ENCODE results near the gene PTGES2. TPM values are rescaled to one million over a fixed set of nuclear protein-coding genes. Genes with fewer than 3 reads are reported as not detected.

Gene PTGES2
- total RNA-seq, 6 experiments from 2014 or later = 68.5 to 82.8 (median 70.6) TPM

GRCh38 chr9:128106940-128107467 lies 20.5 kb downstream of the PTGES2 start:
- peaks cover 30% of the 10 kb centered on the region for H3K36me3 Mint-ChIP-seq (ENCODE audit: low read depth)
- TF ChIP-seq CTCF (IDR thresholded peaks at IDR 0.05) = no peak
- peaks cover 11% of the 10 kb centered on the region for H3K27me3 Mint-ChIP-seq (ENCODE audit: insufficient read depth)
- H3K4me3 Mint-ChIP-seq = no peak overlapping the region
- H3K9me3 Mint-ChIP-seq = no peaks in the 10 kb centered on the region
- no peak overlapping the region for H3K27ac Mint-ChIP-seq
- no peak for DNase-seq
- peaks cover 5% of the 10 kb centered on the region; the same call in 1 of the 2 replicates for H3K4me1 Mint-ChIP-seq (ENCODE audit: low read depth)

GRCh38 chr9:128106181-128106939 lies 21.2 kb downstream of the PTGES2 start:
- TF ChIP-seq CTCF (IDR thresholded peaks at IDR 0.05) = peak; percentile 45
- Mint-ChIP-seq H3K27ac (no peak overlapping the region), H3K9me3 (no peaks in the 10 kb centered on the region), H3K4me1 (ENCODE audit: low read depth) (peaks cover 5% of the 10 kb centered on the region), H3K4me3 (no peak overlapping the region), H3K36me3 (ENCODE audit: low read depth) (peaks cover 32% of the 10 kb centered on the region), H3K27me3 (ENCODE audit: insufficient read depth) (peaks cover 14% of the 10 kb centered on the region)
- DNase-seq = no peak

- H3K27me3 Mint-ChIP-seq (ENCODE audit: insufficient read depth) = peaks cover 13% of the 10 kb centered on the region
- peaks cover 12% of the 10 kb centered on the region for H3K4me1 Mint-ChIP-seq (ENCODE audit: low read depth)
- no peak overlapping the region for H3K4me3 Mint-ChIP-seq
- peaks cover 37% of the 10 kb centered on the region for H3K36me3 Mint-ChIP-seq (ENCODE audit: low read depth)
- no peak for DNase-seq
- no peaks in the 10 kb centered on the region for H3K9me3 Mint-ChIP-seq
- no peak overlapping the region for H3K27ac Mint-ChIP-seq
- TF ChIP-seq CTCF (IDR thresholded peaks at IDR 0.05) = no peak
Observed at GRCh38 chr9:128105538-128106175, 21.9 kb downstream of the PTGES2 start.

- Mint-ChIP-seq H3K27me3 (ENCODE audit: insufficient read depth) (peaks cover 9% of the 10 kb centered on the region), H3K4me1 (ENCODE audit: low read depth) (peaks cover 26% of the 10 kb centered on the region), H3K36me3 (ENCODE audit: low read depth) (peaks cover 37% of the 10 kb centered on the region), H3K9me3 (no peaks in the 10 kb centered on the region), H3K4me3 (no peak overlapping the region), H3K27ac (peak overlapping the region; percentile 56)
- no peak for TF ChIP-seq CTCF (IDR thresholded peaks at IDR 0.05)
- no peak for DNase-seq
Observed at GRCh38 chr9:128104171-128104618, 23.3 kb downstream of the PTGES2 start.

- H3K27me3 Mint-ChIP-seq (ENCODE audit: insufficient read depth) = peaks cover 9% of the 10 kb centered on the region
- peak; percentile 58 for TF ChIP-seq CTCF (IDR thresholded peaks at IDR 0.05)
- no peaks in the 10 kb centered on the region for H3K9me3 Mint-ChIP-seq
- H3K36me3 Mint-ChIP-seq (ENCODE audit: low read depth) = peaks cover 42% of the 10 kb centered on the region
- H3K4me3 Mint-ChIP-seq = peak overlapping the region; percentile 32; the same call in 1 of the 2 replicates
- DNase-seq = no peak
- H3K27ac Mint-ChIP-seq = peak overlapping the region; percentile 11; the same call in 1 of the 2 replicates
- peaks cover 32% of the 10 kb centered on the region for H3K4me1 Mint-ChIP-seq (ENCODE audit: low read depth)
Observed at GRCh38 chr9:128103589-128103962, 24.0 kb downstream of the PTGES2 start.
